A204.1 (cell line): Measurements from ENCODE around the gene ACYP1.

Source experiments
- FAIRE-seq: peaks from 2 replicates; lab custom pipeline; 2012; peaks lifted over from hg19 to GRCh38; lab: Jason Lieb, UNC

ACYP1 gene

DNA sequence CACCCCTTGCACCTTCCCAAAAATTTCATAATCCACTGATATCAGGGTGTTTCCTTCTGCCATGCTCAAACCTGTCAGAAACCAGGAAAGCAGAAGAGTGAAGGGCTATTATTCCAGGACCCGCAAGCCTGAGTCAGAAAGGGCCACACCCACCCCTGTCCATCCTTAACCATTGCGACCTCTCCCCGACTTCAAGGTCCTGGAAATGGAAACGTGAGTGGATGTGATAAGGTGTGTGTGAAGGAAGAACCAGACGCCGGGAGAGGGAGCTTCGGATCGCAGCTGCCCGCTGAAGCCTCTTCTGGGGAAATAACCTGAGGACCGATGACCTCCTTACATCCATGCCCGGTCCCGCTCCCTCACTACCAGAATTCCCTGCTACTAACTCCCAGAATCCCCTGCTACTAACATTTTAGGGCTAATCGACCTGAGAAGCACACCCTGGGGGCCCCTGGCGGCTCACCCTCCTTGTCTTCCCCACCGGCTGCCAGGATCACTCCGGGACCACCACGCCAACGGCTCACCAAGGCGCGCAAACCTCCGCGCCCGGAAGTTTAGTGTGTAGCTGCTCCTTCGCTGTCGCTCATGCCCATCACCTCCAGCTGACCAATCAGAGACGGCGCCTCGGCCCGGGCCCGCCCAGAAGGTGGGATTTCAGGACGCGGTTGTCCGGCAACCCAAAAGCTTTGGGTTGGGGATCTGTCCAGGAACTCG lies at the start of gene ACYP1:
Gene ACYP1 (minus strand): TSS at position 534 of the 714 bp plus-strand sequence. CDS start 471 bp downstream, at position 63.
- FAIRE-seq: peak; percentile 48

GRCh38 chr14:75109877-75110276 lies 46.1 kb upstream of the ACYP1 start:
- FAIRE-seq: no peak

- FAIRE-seq: no peak
Measured at GRCh38 chr14:75107186-75107585, 43.4 kb upstream of the ACYP1 start.

DNA sequence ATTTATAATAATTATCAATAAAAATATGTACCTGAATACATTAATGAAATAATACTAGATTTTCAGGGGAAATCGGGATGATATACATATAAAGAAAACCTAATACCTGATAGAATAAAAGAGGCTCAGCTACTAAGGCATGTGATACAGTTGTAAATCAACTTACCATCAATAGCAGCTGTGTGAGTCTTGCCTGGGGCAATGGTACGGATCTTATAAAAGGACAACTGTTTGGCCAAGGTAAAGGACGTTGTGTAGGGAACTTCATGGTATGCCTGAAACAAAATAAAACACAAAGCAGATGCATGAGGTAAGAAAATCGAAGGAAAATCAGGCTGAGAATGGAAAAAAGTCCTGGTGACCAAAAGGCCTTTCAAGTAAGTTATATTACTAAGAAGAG lies 37.7 kb upstream of the ACYP1 start:
- no peak for FAIRE-seq

GRCh38 chr14:75098682-75099081 lies 34.9 kb upstream of the ACYP1 start:
- no peak for FAIRE-seq

DNA sequence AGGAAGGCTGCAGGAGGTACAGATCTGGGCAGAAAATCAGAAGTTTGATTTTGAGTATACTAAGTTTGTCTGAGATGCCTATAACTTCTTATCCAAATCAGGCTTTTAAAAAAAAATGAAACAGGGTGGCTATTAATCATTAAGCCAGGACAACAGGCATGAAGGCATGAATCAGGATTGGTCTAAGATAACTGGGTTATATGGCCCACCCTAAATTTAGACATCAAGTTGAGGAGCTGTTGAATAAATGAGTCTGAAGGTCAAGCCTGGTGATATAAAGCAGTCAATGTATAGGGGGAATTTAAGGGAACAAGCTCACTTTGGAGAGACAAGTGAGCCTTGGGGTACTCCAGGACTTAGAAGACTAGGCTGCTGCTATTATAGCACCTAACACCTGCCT lies 34.4 kb upstream of the ACYP1 start:
- FAIRE-seq: no peak

DNA sequence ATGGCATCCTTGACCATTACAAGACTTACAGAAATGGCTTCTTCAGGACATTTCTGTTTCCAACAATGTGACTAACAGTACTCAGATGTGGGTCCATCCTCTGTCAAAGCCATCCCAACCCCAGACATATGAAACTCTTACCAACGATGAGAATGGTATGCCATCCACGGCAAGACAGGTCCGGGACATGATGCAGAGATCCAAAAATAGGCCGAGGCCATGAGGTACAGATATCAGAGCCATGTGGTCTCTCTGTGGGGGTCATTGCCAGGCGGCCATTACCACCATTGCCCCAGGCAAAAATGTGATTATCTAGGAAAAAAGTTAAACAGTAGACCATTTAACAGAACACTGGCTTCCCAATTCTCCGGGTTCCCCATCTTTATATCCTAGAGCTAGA lies 33.1 kb upstream of the ACYP1 start:
- FAIRE-seq: no peak

DNA sequence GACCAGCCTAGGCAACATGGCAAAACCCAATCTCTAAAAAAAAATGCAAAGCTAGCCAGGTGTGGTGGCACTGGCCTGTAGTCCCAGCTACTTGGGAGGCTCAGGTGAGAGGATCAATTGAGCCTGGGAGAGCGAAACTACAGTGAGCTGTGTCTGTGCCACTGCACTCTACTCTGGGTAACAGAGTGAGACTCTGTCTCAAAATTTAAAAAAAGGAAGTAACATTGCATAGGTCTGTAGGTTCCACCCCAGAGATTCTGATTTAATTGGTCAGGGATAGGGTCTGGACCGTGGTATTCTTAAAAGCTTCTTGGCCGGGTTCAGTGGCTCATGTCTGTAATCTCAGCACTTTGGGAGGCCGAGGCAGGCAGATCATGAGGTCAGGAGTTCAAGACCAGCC lies 31.9 kb upstream of the ACYP1 start:
- FAIRE-seq: no peak

DNA sequence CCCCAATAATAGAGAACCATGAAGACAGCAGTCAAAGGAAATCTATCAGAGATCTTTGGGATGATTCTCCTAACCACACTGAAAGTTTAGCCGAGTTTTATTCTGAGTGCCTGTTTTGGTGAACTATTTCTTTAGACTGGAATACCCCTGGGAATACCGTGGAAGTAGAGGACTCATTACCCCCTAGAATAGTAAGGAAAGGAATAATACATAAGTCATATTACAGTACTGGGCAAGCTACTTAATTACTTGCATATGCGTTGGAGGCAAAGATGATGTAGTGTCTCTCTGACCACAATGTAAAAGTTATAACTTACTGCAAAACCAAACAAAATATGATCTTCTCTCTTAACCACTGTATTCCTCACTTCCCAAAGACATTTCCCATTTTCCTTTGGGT lies 31.1 kb upstream of the ACYP1 start:
- no peak for FAIRE-seq

- FAIRE-seq: no peak
Measured at GRCh38 chr14:75092698-75093097, 28.9 kb upstream of the ACYP1 start.

DNA sequence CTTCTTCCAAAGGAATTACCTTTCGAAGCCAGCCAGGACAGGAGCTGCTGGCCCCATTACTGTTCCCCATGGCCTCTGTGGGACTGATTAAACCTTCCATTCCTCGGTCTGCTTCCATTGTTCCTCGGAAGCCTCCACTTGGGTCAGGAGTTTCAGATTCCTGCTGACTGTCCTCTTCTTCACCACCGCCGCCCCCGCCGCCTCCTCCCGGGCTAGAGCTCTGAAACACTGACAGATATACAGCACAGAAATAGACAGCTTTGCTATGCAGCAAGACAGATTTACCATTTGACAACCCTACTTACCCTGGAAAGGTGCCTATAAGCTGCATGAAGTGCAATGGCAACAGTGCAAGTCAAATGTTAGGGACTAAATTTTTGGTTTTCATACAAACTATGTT lies 27.4 kb upstream of the ACYP1 start:
- no peak for FAIRE-seq

DNA sequence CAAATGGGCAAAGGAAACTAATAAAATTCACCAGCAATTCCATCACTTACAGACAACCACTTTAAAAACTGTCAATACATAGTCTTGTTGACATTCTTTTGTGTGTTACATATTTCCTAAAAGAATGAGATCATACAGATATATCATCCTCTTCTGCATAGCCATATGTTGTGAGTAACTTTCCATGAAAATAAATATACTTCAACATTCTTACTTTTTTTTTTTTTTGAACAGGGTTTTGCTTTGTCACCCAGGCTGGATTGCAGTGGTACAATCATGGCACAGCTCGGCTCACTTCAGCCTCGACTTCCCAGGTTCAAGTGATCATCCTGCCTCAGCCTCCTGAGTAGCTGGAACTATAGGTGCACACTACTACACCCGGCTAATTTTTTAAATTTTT lies 26.5 kb upstream of the ACYP1 start:
- FAIRE-seq: no peak

- FAIRE-seq: peak; percentile 54
Measured at GRCh38 chr14:75088566-75089373, 24.9 kb upstream of the ACYP1 start.

DNA sequence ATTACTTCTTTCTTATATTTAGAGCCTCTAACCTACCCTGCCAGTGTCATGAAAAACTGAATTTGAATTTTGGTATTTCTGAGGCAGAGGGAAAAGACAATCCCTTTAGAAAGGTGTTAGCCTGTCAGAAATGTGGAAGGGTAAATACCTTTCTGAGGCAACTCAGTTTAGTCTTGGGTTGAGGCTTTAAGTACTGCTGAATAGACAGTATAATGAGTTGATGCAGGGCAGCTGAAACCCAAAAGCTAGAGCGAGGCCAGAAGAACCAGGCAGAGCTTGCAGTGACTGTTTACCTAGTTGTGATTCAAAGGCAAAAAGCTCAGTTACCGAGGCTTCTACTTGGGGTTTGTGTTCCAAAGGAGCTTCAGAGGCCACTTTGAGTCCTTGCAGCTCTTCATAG lies 24.3 kb upstream of the ACYP1 start:
- no peak for FAIRE-seq

DNA sequence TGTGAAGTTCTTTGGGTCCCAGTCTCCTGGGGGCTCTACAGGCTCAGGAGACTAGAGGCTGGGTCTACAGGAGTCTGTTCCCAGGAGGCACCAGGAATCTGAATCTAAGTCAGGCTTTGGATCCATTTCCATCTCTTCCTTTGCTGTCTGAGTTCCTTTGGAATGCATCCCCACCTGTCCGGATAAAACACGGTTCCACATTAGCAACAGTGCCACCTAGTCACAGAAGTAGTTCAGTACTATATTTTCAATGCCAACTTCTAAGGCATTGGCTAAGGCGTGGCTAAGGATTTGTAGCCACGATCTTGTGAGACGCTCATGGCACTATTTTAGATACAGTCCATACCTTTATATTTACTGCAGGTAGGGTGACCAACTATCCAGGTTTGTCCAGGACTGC lies 20.7 kb upstream of the ACYP1 start:
- FAIRE-seq: no peak

GRCh38 chr14:75083271-75083670 lies 19.4 kb upstream of the ACYP1 start:
- FAIRE-seq: no peak

DNA sequence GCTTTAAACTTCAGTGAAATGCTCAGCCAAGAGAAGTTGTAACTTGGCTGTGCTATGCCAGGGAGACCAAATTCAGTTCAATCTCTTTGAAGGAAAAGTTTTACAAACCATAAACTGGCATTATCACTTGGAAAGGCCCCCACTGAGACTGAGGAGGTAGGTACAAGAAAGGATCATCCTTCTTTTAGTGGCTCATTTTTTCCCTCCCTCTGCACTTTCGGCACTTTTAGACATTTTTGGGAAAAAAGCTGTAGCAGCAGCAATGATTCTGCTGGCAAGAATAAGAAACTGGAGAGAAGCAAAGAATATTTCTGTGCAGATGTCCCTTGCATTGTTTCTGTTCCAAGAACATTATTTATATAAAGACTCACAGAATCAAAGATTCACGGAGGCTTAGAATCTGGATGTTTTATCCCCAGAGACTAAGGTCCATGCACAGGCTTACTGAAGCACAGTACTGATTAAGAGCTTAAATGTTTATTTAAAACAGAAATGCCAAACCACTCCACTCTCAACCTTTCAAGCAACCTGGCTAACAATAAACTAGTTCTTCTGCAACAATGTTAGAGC lies 17.9 kb upstream of the ACYP1 start:
- no peak for FAIRE-seq

DNA sequence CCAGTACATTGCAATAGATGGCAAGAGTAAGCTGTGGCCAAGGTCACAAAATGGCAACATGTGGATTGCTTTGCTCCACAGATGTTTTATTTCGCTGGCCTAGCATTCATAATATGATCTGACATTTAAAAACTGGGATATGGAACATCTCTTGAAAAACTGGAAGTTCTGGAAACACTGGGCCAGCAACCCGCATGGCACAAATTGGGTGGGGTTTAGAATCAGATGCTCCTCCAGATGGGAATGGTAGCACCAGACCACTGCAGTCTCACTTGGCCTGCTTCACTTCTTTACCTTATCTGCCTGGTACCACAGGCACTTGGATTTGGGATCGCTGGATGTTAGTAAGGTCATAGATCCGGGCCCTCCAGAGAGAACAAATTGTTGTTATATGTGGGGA lies 15.7 kb upstream of the ACYP1 start:
- no peak for FAIRE-seq

DNA sequence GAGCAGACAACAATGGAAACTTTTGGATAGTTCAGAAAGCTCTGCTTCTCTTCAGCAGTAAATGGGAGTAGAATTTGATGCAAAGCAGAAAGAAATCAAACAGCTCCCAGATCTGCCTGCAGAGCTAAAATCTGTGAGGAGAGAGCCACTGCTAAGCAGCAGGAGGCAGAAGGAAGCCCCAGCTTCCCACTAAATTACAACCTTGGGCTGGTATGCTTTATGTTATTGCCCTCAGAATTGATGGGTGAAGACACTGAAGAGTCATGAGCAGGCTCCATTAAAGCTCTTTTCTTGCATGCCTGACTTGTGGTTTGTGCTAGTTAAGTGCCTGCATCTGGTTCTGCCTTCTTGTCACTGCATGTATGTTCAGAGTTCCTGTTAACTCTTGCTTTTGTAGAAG lies 14.0 kb upstream of the ACYP1 start:
- FAIRE-seq: no peak

- no peak for FAIRE-seq
Measured at GRCh38 chr14:75070383-75070782, 6.6 kb upstream of the ACYP1 start.

GRCh38 chr14:75069811-75070145 lies 6.0 kb upstream of the ACYP1 start:
- FAIRE-seq: no peak

DNA sequence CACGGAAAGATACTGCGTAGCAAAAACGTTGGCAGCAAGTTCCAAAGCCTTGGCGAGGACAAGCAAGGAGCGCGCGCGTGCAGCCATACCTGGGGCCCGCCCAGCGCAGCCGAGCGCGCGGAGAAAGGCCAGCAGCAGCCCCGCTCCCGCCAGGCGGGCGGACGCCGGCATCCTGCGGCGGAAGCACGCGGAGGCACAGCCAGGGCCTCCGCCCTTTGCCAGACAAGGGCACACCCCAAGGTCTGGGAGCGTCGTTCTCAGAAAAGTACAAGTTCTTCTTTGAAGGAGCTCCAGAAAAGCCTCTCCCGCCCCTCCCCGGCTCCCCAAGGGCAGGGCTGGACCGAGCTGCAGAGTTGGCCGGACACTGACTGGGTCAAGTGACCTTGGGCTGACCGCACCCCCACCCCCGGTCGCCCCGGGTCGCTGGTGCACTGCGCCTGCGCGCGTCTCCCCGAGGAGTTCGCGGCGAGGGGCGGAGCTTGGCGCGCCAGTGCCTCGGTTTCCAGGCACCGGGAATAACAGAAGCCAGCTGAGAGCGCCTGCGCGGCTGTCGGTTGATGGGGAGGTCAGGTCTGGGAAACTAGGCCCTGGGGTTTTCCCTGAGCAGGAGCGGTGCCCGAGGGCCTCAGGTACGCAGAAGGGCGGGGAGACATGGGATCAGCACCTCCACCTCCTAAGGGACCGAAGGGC lies 5.4 kb upstream of the ACYP1 start, which contains the start of gene ZC2HC1C:
Gene ZC2HC1C (plus strand): TSS at position 521 of the 690 bp plus-strand sequence. CDS start 933 bp downstream, outside the sequence.
- no peak for FAIRE-seq
